ENCODE measurements around the gene HMGB4.

HMGB4 gene

DNA sequence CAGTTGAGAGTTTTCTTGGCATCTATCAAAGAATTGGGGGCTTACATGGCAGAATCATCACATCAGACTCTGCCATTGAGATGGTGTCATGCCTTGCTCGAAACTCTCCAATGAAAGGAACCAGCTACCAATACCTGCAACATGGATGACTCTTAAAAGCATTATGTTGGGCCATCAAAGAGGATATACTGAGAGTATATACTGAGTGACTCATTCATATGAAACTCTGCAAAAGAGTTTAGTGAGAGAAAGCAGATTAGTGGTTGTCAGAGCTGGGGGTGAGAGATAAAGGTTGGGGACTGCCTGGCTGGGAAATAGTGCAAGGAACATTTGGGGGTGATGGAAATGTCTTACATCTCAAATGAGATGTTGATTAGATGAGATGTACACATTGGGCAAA is 14.7 kb upstream of the HMGB4 start:
- no peak for DNase-seq

DNA sequence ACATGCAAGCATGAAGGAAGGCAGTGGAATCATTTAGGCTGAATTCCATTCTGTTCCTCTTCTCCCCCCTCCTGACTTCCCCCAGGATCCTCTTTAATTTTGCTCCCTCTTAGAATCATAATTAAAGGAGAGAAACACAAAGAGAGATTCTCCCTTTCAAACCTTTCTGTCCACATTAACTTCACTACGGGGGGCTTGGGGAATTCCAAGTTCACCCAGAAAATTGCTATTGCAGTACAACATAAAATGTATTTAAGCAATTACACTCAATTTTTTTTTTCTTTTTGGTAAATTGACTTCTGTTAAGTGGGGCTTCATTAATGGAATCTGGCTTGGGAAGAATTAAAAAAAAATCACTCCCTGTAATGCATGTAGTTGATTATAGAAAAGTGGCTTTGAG is 13.4 kb upstream of the HMGB4 start:
- DNase-seq: no peak

- DNase-seq: no peak
Observed at GRCh38 chr1:33852711-33853110, 11.2 kb upstream of the HMGB4 start.

- no peak for DNase-seq
Observed at GRCh38 chr1:33853431-33853830, 10.4 kb upstream of the HMGB4 start.

DNA sequence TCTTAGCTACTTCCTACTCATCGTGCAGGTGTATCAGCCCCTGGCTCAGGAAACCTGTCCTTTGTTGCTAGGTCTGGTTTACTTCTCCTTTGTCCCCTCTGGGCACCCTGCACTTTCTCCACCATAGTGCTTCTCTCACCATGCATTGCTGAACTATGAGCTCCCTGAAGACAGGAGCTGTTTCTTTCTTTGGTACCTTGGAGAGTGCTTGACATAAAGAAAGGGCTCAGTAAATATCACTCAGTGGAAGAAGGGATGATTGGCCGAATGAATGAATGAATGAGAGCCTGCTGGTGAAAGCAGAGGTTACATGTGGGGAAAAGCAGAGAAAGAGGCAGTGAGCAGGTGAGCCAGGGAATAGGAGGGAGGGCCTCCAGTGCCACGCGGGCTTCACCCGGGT is 9.8 kb upstream of the HMGB4 start:
- no peak for DNase-seq

DNA sequence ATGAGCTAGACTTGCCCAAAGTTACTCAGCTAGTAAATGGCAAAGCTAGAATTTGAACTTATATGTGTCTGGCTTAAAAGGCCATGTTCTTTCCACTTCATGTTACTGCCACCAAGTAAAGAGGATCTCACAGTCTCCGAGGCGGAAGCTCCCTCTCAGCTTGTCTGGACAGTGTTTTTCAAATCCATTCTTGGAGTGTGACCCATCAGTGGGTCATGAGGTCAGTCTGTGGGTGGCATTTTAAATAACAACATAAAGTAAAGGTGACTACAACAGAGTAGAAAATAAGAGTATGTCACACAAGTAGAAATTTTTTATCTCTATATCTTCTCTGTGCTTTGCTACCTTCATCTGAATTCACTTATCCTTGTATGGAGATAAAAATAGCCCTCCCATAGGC is 3.2 kb upstream of the HMGB4 start:
- DNase-seq: no peak

- no peak for DNase-seq
Observed at GRCh38 chr1:33864460-33865389, 846 bp downstream of the HMGB4 start.

- DNase-seq: no peak
Observed at GRCh38 chr1:33866281-33866680, 2.4 kb downstream of the HMGB4 start.

- no peak for DNase-seq
Observed at GRCh38 chr1:33867684-33868083, 3.8 kb downstream of the HMGB4 start.

- DNase-seq: no peak
Observed at GRCh38 chr1:33872275-33872674, 8.4 kb downstream of the HMGB4 start.

- DNase-seq: no peak
Observed at GRCh38 chr1:33872683-33873082, 8.8 kb downstream of the HMGB4 start.

GRCh38 chr1:33874636-33875035 is 10.8 kb downstream of the HMGB4 start:
- DNase-seq: no peak

DNA sequence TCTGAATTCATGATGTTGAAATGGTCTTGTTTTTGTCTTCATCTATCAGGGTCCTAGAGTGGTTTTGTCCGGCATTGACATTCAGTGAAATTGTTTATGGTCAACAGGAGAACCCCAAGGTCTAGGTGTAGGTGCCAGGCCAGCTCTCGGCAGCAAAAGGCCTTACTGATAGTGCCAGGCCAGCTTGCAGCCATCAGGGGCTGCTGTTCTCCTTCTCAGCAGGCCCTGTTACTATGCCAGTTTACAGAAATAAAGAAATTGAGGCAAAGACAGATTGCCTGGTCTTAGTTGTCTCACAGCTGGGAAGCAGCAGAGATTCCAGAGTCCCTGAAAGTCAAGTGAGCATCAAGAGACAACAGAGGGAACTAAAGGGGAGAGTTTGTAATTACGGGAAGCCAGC is 12.0 kb downstream of the HMGB4 start:
- DNase-seq: no peak

DNA sequence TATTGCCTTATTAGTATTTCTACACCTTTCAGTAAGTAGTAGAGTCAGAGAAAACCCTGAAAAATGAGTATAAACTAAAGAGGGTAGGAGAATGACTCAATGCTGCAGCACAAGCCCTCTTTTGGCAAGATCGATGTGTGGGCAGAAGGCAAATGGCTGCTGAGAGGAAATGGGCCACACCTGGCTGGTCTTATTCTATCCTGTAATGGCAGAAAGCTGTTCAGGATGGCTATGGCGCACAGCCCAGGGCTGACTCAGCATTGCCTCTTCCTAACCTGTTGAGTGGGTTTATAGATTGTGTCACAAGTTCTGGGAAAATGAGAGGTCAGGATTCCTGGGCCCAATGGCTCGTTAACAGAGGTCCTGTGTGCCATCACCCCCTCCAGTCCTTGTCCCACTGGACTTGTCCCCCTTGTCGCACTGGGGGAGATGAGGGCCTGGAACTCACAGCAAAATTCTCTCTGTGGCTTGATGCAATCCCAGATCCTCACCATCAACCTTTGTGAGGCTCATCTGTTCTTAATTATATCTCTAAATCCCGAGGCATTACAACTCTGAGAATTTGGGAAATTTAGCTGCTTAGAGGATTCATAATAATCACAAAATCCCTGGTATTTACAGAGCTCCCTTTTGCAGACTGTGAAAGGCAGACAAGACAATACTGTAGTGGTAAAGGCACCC is 13.2 kb downstream of the HMGB4 start:
- DNase-seq: no peak

GRCh38 chr1:33878392-33878791 is 14.5 kb downstream of the HMGB4 start:
- DNase-seq: no peak

DNA sequence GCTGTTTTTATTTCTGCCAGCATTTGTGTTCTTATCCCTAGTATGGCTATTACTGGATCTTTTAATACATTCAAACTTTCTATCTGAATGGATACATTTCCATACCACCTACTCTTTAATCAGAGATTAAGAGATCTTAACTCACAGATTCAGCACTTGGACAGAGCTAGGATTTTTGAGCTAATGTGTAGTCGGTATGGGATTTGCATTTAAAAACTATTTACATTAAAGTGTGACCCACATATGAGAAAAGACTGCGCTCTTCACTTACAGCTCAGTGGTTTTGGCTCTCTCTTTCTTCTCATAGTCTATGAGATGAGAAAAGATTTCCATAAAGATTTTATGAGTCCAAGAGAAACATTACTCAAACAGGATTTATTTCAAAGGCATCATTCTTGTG is 16.4 kb downstream of the HMGB4 start:
- DNase-seq: no peak

GRCh38 chr1:33886496-33886895 is 22.6 kb downstream of the HMGB4 start:
- no peak for DNase-seq

GRCh38 chr1:33893147-33893830 is 29.4 kb downstream of the HMGB4 start:
- DNase-seq: no peak

GRCh38 chr1:33895396-33895795 is 31.5 kb downstream of the HMGB4 start:
- DNase-seq: no peak

DNA sequence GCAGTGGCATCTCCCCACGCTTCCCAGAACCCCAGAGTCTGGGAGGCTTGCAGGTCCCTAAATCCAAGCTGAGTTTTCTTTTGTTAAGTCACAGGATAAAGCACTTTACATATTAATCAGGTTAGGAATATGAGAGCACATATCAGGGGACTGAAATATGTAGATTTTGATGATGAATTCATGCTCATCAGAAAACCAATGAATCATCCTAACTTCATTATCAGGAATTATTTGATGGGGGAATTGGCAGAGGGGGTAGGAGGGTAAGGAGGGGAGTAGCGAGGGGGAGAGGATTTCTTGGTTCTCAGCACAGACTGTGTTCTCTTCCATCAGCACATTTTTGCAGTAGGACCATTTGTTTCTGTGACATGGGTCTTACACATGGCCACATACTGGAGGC is 32.1 kb downstream of the HMGB4 start:
- DNase-seq: no peak

- no peak for DNase-seq
Observed at GRCh38 chr1:33897092-33897725, 33.3 kb downstream of the HMGB4 start.

GRCh38 chr1:33898406-33898805 is 34.5 kb downstream of the HMGB4 start:
- DNase-seq: no peak

GRCh38 chr1:33898881-33899280 is 35.0 kb downstream of the HMGB4 start:
- no peak for DNase-seq
